ENCODE data around the gene CTDNEP1.

Gene CTDNEP1

GRCh38 chr17:7280519-7281073 is 29.1 kb upstream of the CTDNEP1 start:
- Histone ChIP-seq H3K9me3 (no peaks in the 10 kb centered on the region), H3K9ac (peak overlapping the region; percentile 76), H4K20me1 (peaks cover 6% of the 10 kb centered on the region; the same call in 1 of the 2 replicates), H3K4me3 (peak overlapping the region; percentile 68), H3K4me1 (peaks cover 23% of the 10 kb centered on the region), H3K36me3 (no peaks in the 10 kb centered on the region), H3K27me3 (peaks cover 10% of the 10 kb centered on the region), H3K27ac (peak overlapping the region; percentile 68; the same call in 1 of the 2 replicates), H3K4me2 (peak overlapping the region; percentile 100)
- TF ChIP-seq Cebpa-rat (IDR thresholded peaks at IDR 0.05) = no peak

GRCh38 chr17:7279448-7279847 is 27.9 kb upstream of the CTDNEP1 start:
- Histone ChIP-seq H3K27me3 (peaks cover 10% of the 10 kb centered on the region), H4K20me1 (peaks cover 6% of the 10 kb centered on the region; the same call in 1 of the 2 replicates), H3K4me2 (no peak overlapping the region), H3K9me3 (no peaks in the 10 kb centered on the region), H3K9ac (no peak overlapping the region), H3K4me3 (no peak overlapping the region), H3K27ac (no peak overlapping the region), H3K36me3 (no peaks in the 10 kb centered on the region), H3K4me1 (peaks cover 23% of the 10 kb centered on the region)
- TF ChIP-seq Cebpa-rat (IDR thresholded peaks at IDR 0.05) = no peak

GRCh38 chr17:7266784-7267183 is 15.2 kb upstream of the CTDNEP1 start:
- no peak overlapping the region for H3K9ac ChIP-seq
- TF ChIP-seq Cebpa-rat (IDR thresholded peaks at IDR 0.05) = no peak
- H4K20me1 ChIP-seq = peaks cover 19% of the 10 kb centered on the region; the same call in 1 of the 2 replicates
- H3K27ac ChIP-seq = no peak overlapping the region
- no peak overlapping the region for H3K4me2 ChIP-seq
- no peaks in the 10 kb centered on the region for H3K36me3 ChIP-seq
- no peak overlapping the region for H3K4me3 ChIP-seq
- H3K4me1 ChIP-seq = peaks cover 16% of the 10 kb centered on the region
- H3K9me3 ChIP-seq = no peaks in the 10 kb centered on the region
- H3K27me3 ChIP-seq = peaks cover 33% of the 10 kb centered on the region

- Histone ChIP-seq H3K4me2 (no peak overlapping the region), H3K27ac (no peak overlapping the region), H4K20me1 (peaks cover 49% of the 10 kb centered on the region), H3K9ac (no peak overlapping the region), H3K36me3 (peaks cover 17% of the 10 kb centered on the region), H3K9me3 (no peaks in the 10 kb centered on the region), H3K27me3 (peaks cover 63% of the 10 kb centered on the region), H3K4me3 (no peak overlapping the region), H3K4me1 (peaks cover 29% of the 10 kb centered on the region)
- TF ChIP-seq Cebpa-rat (IDR thresholded peaks at IDR 0.05) = no peak
Measured at GRCh38 chr17:7263801-7264078, 12.2 kb upstream of the CTDNEP1 start.

GRCh38 chr17:7262935-7263800 is 11.6 kb upstream of the CTDNEP1 start:
- no peak overlapping the region for H3K9ac ChIP-seq
- peaks cover 29% of the 10 kb centered on the region for H3K4me1 ChIP-seq
- no peaks in the 10 kb centered on the region for H3K9me3 ChIP-seq
- H3K27me3 ChIP-seq = peaks cover 65% of the 10 kb centered on the region
- TF ChIP-seq Cebpa-rat (IDR thresholded peaks at IDR 0.05) = no peak
- H3K4me3 ChIP-seq = no peak overlapping the region
- H3K36me3 ChIP-seq = peaks cover 23% of the 10 kb centered on the region
- H3K4me2 ChIP-seq = peak overlapping the region; percentile 32; the same call in 1 of the 2 replicates
- no peak overlapping the region for H3K27ac ChIP-seq
- H4K20me1 ChIP-seq = peaks cover 52% of the 10 kb centered on the region

- Histone ChIP-seq H3K27me3 (peaks cover 65% of the 10 kb centered on the region), H3K4me1 (peaks cover 29% of the 10 kb centered on the region), H3K9me3 (no peaks in the 10 kb centered on the region), H3K27ac (no peak within 1 kb of the TSS), H3K4me2 (peak within 1 kb of the TSS; percentile 76), H3K9ac (0 out of 2 replicates have a peak within 1 kb of the TSS, but pooled peaks have one; percentile 34), H4K20me1 (peaks cover 52% of the 10 kb centered on the region), H3K4me3 (peak within 1 kb of the TSS; percentile 57), H3K36me3 (peaks cover 31% of the 10 kb centered on the region)
- no peak for TF ChIP-seq Cebpa-rat (IDR thresholded peaks at IDR 0.05)
Measured at GRCh38 chr17:7262192-7262934, 10.8 kb upstream of the CTDNEP1 start, which contains the start of gene CLDN7. CLDN7 (minus strand) TSS chr17:7262478; CDS start chr17:7262043, 435 bp downstream.

- H3K4me2 ChIP-seq = peak overlapping the region; percentile 76
- H3K4me1 ChIP-seq = peaks cover 29% of the 10 kb centered on the region
- no peak overlapping the region for H3K27ac ChIP-seq
- H3K4me3 ChIP-seq = peak overlapping the region; percentile 57
- 0 out of 2 replicates have a peak overlapping the region, but pooled peaks have one; percentile 34 for H3K9ac ChIP-seq
- peaks cover 52% of the 10 kb centered on the region for H4K20me1 ChIP-seq
- no peaks in the 10 kb centered on the region for H3K9me3 ChIP-seq
- H3K27me3 ChIP-seq = peaks cover 65% of the 10 kb centered on the region
- peaks cover 39% of the 10 kb centered on the region for H3K36me3 ChIP-seq
- no peak for TF ChIP-seq Cebpa-rat (IDR thresholded peaks at IDR 0.05)
Measured at GRCh38 chr17:7261379-7262191, 10.1 kb upstream of the CTDNEP1 start.

- Histone ChIP-seq H3K4me1 (peaks cover 29% of the 10 kb centered on the region), H4K20me1 (peaks cover 52% of the 10 kb centered on the region), H3K27ac (no peak overlapping the region), H3K9ac (0 out of 2 replicates have a peak overlapping the region, but pooled peaks have one; percentile 34), H3K9me3 (no peaks in the 10 kb centered on the region), H3K36me3 (peaks cover 47% of the 10 kb centered on the region), H3K27me3 (peaks cover 65% of the 10 kb centered on the region), H3K4me3 (peak overlapping the region; percentile 57), H3K4me2 (peak overlapping the region; percentile 76)
- no peak for TF ChIP-seq Cebpa-rat (IDR thresholded peaks at IDR 0.05)
Measured at GRCh38 chr17:7260651-7261378, 9.3 kb upstream of the CTDNEP1 start.
